Heart left ventricle (tissue), 13 donors: ENCODE data around the gene CEP85.

Experiments
- CTCF ChIP-seq, 12 donors: fragments of 200-600 bp; sonication (generic) in 4 of 12; IDR thresholded peaks; one replicate each; pipeline versions ENCODE4 v1.5.0 to v1.8.0; 2018 to 2022; ENCODE audit warnings: antibody characterized with exemption in 12 of 12, mild to moderate bottlenecking in 5 of 12
- POLR2A ChIP-seq, 2 donors: fragments of 450-650 bp; IDR thresholded peaks; one replicate each; pipeline ENCODE4 v1.6.1; 2017; ENCODE audit warnings: antibody characterized with exemption in 2 of 2, mild to moderate bottlenecking in 2 of 2, moderate library complexity in 2 of 2
- donor health status: ischemic (EF 13 %, LVEDD 7.1; RV severe dilation, severe dysfunction).
- donor health status: DM: no; HTN: yes; CAD: no.
- donor health status: DM: no; HTN: no; CAD: no.
- donor health status: ischemic (EF 25% LVEDD 6.9; RV normal size, moderate dysfunction).
- donor health status: ischemic (EF 25% LVEDD 5.7; RV mildly dilated, moderate dysfunction).
- donor health status: ischemic (EF 35%, LVEDD 5.7; RV mildly dilated, moderate dysfunction).
- donor health status: nonischemic (EF 11% LVEDD 7.7; RV severe dilation, severe dysfunction).
- donor health status: DM: yes; HTN: yes; CAD: no.
- donor health status: PGD.
- donor health status: ischemic (EF 29% LVEDD 5.4; RV normal size, mild dysfunction).
- donor health status: nonischemic (EF 23%, LVEDD 6.1; RV moderate dilation, normal function).

DNA sequence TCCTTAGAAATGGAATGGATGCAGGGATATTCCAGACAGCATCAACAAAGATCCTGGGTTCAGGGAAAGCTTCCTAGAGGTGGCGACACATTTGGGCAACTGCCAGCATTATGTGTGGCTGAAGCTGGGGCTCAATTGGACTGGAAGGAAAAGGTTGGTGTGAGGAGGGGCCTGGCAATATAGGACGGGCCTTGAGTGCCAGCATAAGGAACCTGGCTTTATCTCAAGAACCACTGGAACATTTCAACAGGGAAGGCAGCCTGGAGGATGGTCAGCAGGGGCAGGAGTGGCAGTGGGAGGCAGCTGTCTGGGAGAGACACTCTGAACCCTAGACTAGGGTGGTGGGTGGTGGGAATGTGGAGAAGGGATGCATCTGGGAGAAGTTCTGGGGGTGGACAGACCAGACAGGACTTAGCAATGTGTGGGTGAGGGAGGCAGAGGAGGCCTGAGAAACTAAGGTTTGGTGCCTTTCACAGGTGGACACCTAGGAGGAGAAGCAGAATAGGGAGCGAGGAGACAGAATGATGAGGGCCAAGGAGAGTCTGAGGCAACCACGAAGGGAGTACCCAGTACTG, 49.4 kb downstream of the CEP85 start:
- TF ChIP-seq CTCF (IDR thresholded peaks at IDR 0.05) (no peak), POLR2A (IDR thresholded peaks at IDR 0.05) (no peak)
